Ishikawa (cell line): Measurements from ENCODE around the gene NME7.

Source experiments
- CEBPB ChIP-seq: IDR thresholded peaks from 2 replicates; pipeline ENCODE4 v1.6.1; 2012
- CREB1 ChIP-seq: IDR thresholded peaks from 2 replicates; pipeline ENCODE4 v1.6.1; 2012; ENCODE audit warnings: low read depth
- EGR1 ChIP-seq: IDR thresholded peaks from 2 replicates; pipeline ENCODE4 v1.6.1; 2012
- EP300 ChIP-seq: IDR thresholded peaks from 2 replicates; pipeline ENCODE4 v1.6.1; 2012; ENCODE audit warnings: borderline replicate concordance
- FOXM1 ChIP-seq: IDR thresholded peaks from 2 replicates; pipeline ENCODE4 v1.6.1; 2012; ENCODE audit warnings: low read depth, borderline replicate concordance
- MAX ChIP-seq: IDR thresholded peaks from 2 replicates; pipeline ENCODE4 v1.6.1; 2012
- NFIC ChIP-seq: IDR thresholded peaks from 2 replicates; pipeline ENCODE4 v1.6.1; 2012
- RAD21 ChIP-seq: IDR thresholded peaks from 2 replicates; pipeline ENCODE4 v1.6.1; 2012; ENCODE audit warnings: low read depth
- REST ChIP-seq: IDR thresholded peaks from 2 replicates; pipeline ENCODE4 v1.6.1; 2012; ENCODE audit warnings: low read depth, mild to moderate bottlenecking
- TCF12 ChIP-seq: IDR thresholded peaks from 2 replicates; pipeline ENCODE4 v1.6.1; 2012; ENCODE audit warnings: low read depth
- TEAD4 ChIP-seq: IDR thresholded peaks from 2 replicates; pipeline ENCODE4 v1.6.1; 2012
- USF1 ChIP-seq: IDR thresholded peaks from 2 replicates; pipeline ENCODE4 v1.6.1; 2012
- YY1 ChIP-seq: IDR thresholded peaks from 2 replicates; pipeline ENCODE4 v1.6.1; 2012; ENCODE audit warnings: low read depth

GRCh38 chr1:169271098-169271497, 96.5 kb downstream of the NME7 start:
- TF ChIP-seq TEAD4 (no peak), EP300 (no peak), TCF12 (no peak), REST (no peak), USF1 (no peak), YY1 (no peak), RAD21 (peak; percentile 21; the same call in 1 of the 2 replicates), CREB1 (no peak), MAX (no peak), CEBPB (no peak), EGR1 (no peak), FOXM1 (no peak), NFIC (no peak)
